ENCODE data around the gene PTBP2.
A peak's percentile ranks its signal among the peaks of the same experiment; 100 is the strongest.

PTBP2 gene

DNA sequence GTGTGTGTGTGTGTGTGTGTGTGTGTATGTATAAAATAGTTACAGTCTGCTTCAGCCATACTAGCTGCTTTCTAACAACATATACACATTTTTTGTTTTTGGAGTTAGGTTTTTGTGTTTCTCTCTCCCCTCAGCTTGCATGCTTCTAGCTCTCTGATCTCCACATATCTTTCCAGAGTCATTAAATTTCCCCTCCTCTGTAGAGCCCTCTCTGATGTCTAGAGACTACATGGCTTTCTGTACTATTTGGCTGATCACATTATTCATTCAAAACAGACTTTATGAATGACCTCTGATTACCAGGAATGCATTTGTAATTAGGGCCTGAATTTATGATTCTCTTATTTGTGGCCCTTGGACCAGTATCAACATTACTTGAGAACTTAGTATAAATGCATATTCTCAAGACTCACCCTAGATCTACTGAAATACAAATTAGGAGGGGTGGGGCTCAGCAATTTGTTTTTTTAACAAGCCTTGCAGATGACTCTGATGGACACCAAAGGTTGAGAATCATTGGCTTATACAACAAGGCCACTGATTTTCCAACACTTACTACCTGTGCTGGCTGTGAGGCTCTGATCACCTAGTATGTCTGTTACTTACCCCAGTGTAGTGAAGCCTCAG, 104.5 kb downstream of the PTBP2 start:
- no peak for DNase-seq

GRCh38 chr1:96833376-96833775, 111.8 kb downstream of the PTBP2 start:
- no peak for DNase-seq

- DNase-seq, result no peak
These were observed 113.4 kb downstream of the PTBP2 start for GRCh38 chr1:96834986-96835385.

DNA sequence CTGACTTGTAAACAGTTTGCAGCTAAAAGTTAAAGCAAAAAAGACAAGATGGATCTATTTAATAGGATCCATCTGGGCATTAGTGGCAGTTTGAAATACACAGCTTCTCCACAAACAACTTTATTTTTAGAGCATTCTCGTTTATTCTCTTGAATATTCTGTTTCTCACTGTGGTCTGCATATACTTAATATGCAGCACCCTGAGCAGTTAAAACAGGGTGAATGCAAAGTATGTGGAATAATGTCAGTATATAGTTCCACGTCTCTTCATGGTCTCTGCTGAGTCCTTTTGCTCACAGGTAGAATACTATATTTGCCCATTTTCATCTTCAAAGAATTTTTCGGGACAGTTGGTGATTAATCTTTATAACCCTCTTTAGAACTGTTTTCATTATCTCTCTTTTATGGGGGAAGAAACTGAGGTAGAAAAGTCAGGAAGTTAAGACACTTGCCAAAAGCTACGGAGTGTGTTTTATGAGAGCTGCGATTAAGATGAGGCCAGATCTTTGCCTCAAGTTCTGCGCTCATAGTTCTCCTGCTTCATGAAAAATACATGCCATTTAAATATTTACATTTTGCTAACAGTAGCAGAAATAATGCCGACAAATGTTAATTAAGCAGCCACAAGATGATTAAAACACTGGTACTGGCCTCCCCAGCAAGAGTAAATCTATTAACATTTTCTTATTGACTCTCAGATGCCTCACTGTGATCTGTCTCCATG, 115.6 kb downstream of the PTBP2 start:
- DNase-seq, result no peak

- no peak for DNase-seq
These were observed 116.2 kb downstream of the PTBP2 start for GRCh38 chr1:96837781-96838216.

- no peak for DNase-seq
These were observed 118.8 kb downstream of the PTBP2 start for GRCh38 chr1:96840396-96840795.

- DNase-seq, result no peak
These were observed 120.6 kb downstream of the PTBP2 start for GRCh38 chr1:96842215-96842614.

DNA sequence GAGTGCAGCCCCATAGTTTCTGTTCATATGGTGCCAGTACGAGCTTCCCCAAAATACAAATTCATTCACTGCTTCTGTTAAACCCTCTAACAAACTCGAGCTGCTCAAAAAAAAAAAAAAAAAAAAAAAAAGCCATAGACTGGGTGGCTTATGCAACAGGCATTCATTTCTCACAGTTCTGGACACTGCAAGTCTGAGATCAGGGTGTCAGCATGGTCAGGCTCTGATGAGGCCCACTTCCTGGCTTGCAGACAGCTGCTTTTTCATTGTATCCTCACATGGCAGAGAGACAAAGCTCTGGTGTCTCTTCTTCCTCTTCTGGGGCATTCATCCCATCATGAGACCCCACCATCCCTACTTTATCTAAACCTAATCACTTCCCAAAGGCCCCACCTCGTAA, 121.6 kb downstream of the PTBP2 start:
- DNase-seq, result no peak

DNA sequence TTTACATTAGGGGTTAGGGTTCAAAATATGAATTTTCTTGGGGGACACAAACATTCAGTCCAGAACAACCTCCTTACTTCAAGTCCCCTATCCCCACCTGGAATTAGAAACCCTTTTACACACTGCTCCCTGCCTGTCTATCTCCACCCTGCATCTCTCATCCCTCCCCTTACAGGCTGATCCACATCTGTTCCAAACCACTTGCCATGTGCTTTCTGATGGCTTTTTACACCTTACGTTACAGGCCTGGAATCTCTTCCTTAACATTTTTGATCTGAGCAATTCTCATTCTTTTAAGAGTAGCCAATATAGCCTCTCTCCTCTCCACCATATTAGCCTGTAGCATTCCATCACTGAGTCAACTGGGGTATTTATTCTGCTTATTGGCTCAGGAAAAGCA, 122.0 kb downstream of the PTBP2 start:
- no peak for DNase-seq

DNA sequence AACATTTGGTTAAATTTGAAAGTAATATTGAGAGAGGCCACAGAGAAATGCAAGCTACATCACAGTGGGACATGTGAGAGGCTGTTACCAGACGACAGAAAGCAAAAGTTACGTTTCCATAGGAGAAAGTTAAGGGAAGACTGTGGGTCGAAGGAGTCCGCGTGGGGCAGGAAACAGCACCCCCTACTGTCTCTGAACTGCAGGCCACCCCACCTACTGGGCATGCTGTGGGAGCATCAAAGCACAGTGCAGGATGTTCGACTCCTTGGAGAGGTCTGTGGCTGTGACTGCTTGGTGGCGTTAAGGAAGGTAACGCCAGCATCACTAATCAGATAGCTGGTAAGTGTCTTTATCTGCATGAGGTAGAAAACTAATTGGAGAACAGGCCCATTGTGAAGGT, 123.9 kb downstream of the PTBP2 start:
- DNase-seq, result peak; percentile 23

- no peak for DNase-seq
These were observed 140.3 kb downstream of the PTBP2 start for GRCh38 chr1:96861836-96862235.

DNA sequence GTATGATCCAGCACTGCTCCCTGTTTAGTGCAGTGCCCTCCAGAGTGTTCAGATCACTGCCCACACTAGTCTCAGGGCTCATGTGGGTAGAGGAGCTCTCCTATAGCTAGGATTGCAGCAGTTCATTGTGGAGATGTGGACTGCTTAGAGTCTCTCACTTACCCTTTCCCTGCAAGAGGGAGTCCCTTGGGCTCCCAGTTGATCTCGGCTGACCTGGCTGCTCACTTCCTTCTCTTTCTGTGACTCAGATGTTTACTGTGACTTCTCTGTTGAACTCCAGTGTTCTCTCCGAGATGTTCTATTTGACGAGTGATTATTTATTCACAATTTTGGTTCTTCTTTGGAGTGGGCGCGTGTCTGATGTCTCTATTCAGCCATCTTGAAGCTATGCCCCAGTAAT, 141.9 kb downstream of the PTBP2 start:
- DNase-seq, result no peak
